Naive thymus-derived CD4-positive, alpha-beta T cell (primary cell): ENCODE measurements around the gene ZGLP1. TPM values are rescaled to one million over a fixed set of nuclear protein-coding genes. Genes with fewer than 3 reads are reported as not detected.
A peak's percentile ranks its signal among the peaks of the same experiment; 100 is the strongest.

Experiments used
- ATAC-seq: fragments of 150-1000 bp; cut with Tn5 transposase; 2 replicates; pipeline ENCODE4 v1.10.0; 2021; ENCODE audit warnings: mild to moderate bottlenecking, moderate library complexity
- CTCF ChIA-PET: fragments of 350-600 bp; sonication (Branson Sonifier 250); formaldehyde crosslinking; loops from one replicate; lab custom pipeline; 2021; ENCODE audit warnings: antibody characterized with exemption; lab: Charles Lee
- POLR2A ChIA-PET: fragments of 350-600 bp; sonication (Branson Sonifier 250); formaldehyde crosslinking; loops from one replicate; lab custom pipeline; 2021; ENCODE audit warnings: antibody characterized with exemption, inconsistent platforms; lab: Charles Lee
- DNase-seq, 9 donors: peaks; one replicate each; pipeline versions ENCODE4 v3.0.0 to v3.0.0-alpha.2; 2020 to 2022; ENCODE audit warnings: mixed read lengths in 1 of 9
- H3K27ac ChIP-seq: one replicate; pipeline ENCODE4 v1.7.0; 2013; ENCODE audit warnings: mild to moderate bottlenecking, low read depth, low read length, moderate library complexity
- H3K27me3 ChIP-seq, 2 donors: one replicate each; pipeline ENCODE4 v1.7.0; 2013; ENCODE audit warnings: low read length in 2 of 2, mild to moderate bottlenecking in 2 of 2, moderate library complexity in 2 of 2; ENCODE audit not compliant: control insufficient read depth in 2 of 2, insufficient read depth in 2 of 2
- H3K36me3 ChIP-seq, 3 experiments: 1 replicate in 2 of 3; 2 replicates in 1 of 3; pipeline ENCODE4 v1.7.0; 2013; ENCODE audit warnings: low read length in 3 of 3, mild to moderate bottlenecking in 3 of 3, moderate library complexity in 1 of 3; ENCODE audit not compliant: insufficient read depth in 3 of 3, control insufficient read depth in 2 of 3
- H3K4me1 ChIP-seq, 2 donors: one replicate each; pipeline ENCODE4 v1.7.0; 2013; ENCODE audit warnings: low read length in 2 of 2, mild to moderate bottlenecking in 2 of 2, moderate library complexity in 1 of 2; ENCODE audit not compliant: control insufficient read depth in 2 of 2, insufficient read depth in 2 of 2
- H3K4me3 ChIP-seq: 2 replicates; pipeline ENCODE4 v1.7.0; 2013; ENCODE audit warnings: mild to moderate bottlenecking, low read length
- H3K9me3 ChIP-seq, 3 experiments: 1 replicate in 2 of 3; 2 replicates in 1 of 3; pipeline ENCODE4 v1.7.0; 2013; ENCODE audit warnings: low read length in 3 of 3; ENCODE audit not compliant: control insufficient read depth in 2 of 3
- H3K27ac Mint-ChIP-seq, 9 donors: one replicate each; pipeline ENCODE4 v1.8.0; 2020 to 2022; ENCODE audit warnings: mixed read lengths in 9 of 9, mild to moderate bottlenecking in 8 of 9, moderate library complexity in 5 of 9, inconsistent platforms in 2 of 9
- H3K27me3 Mint-ChIP-seq, 5 donors: one replicate each; pipeline ENCODE4 v1.8.0; 2021 to 2022; ENCODE audit warnings: mixed read lengths in 5 of 5, mild to moderate bottlenecking in 1 of 5
- H3K36me3 Mint-ChIP-seq, 5 donors: one replicate each; pipeline ENCODE4 v1.8.0; 2020 to 2022; ENCODE audit warnings: mixed read lengths in 5 of 5, mild to moderate bottlenecking in 3 of 5, inconsistent platforms in 1 of 5
- H3K4me1 Mint-ChIP-seq, 7 donors: one replicate each; pipeline ENCODE4 v1.8.0; 2020 to 2022; ENCODE audit warnings: mixed read lengths in 7 of 7, mild to moderate bottlenecking in 3 of 7, inconsistent platforms in 1 of 7
- H3K4me3 Mint-ChIP-seq, 10 donors: one replicate each; pipeline ENCODE4 v1.8.0; 2020 to 2022; ENCODE audit warnings: mild to moderate bottlenecking in 10 of 10, mixed read lengths in 10 of 10, moderate library complexity in 6 of 10, inconsistent platforms in 2 of 10
- H3K9me3 Mint-ChIP-seq, 11 donors: one replicate each; pipeline ENCODE4 v1.8.0; 2020 to 2022; ENCODE audit warnings: mixed read lengths in 11 of 11, mild to moderate bottlenecking in 4 of 11, inconsistent platforms in 1 of 11, moderate library complexity in 1 of 11
- intact Hi-C, 2 donors: fragments of 100-400 bp; cut with micrococcal nuclease; formaldehyde crosslinking; loops; one replicate each; pipeline ENCODE4 v1.15.1; 2023
- polyA plus RNA-seq, 2 donors: library from polyadenylated mRNA; unstranded; fragments of 300-500 nt; fragmentation: Illumina TruSeq; gene quantifications; one replicate each; pipeline ENCODE4 v1.2.3, GENCODE V29; 2021
- total RNA-seq, 6 experiments: library from RNA in 5 of 6; stranded (reverse) in 5 of 6; gene quantifications; 1 replicate in 5 of 6; 2 replicates in 1 of 6; pipeline ENCODE4 v1.2.3 and lab custom pipeline; 2021 to 2026

Gene ZGLP1
- total and polyA plus RNA-seq, 7 experiments from 2014 or later = 0.22 to 11.4 (median 5.7) TPM; not detected in 1

- H3K36me3 ChIP-seq = peaks cover 0 to 17% (median 0%) of the 10 kb centered on the region in 3 experiments
- peaks cover 8 to 50% (median 28%) of the 10 kb centered on the region in 7 donors for H3K4me1 Mint-ChIP-seq
- DNase-seq (no peak), ATAC-seq (no peak)
- H3K27me3 ChIP-seq = no peaks in the 10 kb centered on the region
- no peaks in the 10 kb centered on the region for H3K27me3 Mint-ChIP-seq
- H3K9me3 ChIP-seq = no peaks in the 10 kb centered on the region
- peak overlapping the region in 4 of 9 donors; percentile 38 to 50 (median 44) for H3K27ac Mint-ChIP-seq
- no peaks in the 10 kb centered on the region for H3K9me3 Mint-ChIP-seq
- ChIA-PET POLR2A (interaction anchor here (1.1 kb wide), 1 partner anchor 13 kb away, joined by 3 read pairs; no protein-coding TSS in a partner anchor), CTCF (interaction anchor here (1.1 to 1.5 kb wide), 2 partner anchors 114 to 116 kb away, joined by 4 to 15 read pairs; no protein-coding TSS in a partner anchor)
- no peak overlapping the region for H3K27ac ChIP-seq
- H3K4me1 ChIP-seq = peaks cover 6 to 13% of the 10 kb centered on the region in 2 donors
- H3K36me3 Mint-ChIP-seq = peaks cover 0 to 18% (median 12%) of the 10 kb centered on the region in 5 donors
- H3K4me3 ChIP-seq = no peak overlapping the region
- intact Hi-C loops = loop anchor here (5.0 kb wide), 2 partner anchors 58 to 293 kb away; partner anchors contain the start of genes CDKN2D (in 1 of the 2), KRI1 (in 1 of the 2) and RAVER1 (in 1 of the 2)
- H3K4me3 Mint-ChIP-seq = peak overlapping the region in 1 of 10 donors; percentile 45
These were observed 35.0 kb downstream of the ZGLP1 start for GRCh38 chr19:10274589-10274988.

- intact Hi-C loops = loop anchor here (1.0 to 5.0 kb wide), 4 partner anchors 18 to 296 kb away; partner anchors contain the start of genes TYK2 (in 2 of the 2), CDKN2D (in 1 of the 2), ICAM5 (in 1 of the 2) and KRI1 (in 1 of the 2)
- Histone ChIP-seq H3K4me3 (peak overlapping the region; percentile 78), H3K9me3 (no peaks in the 10 kb centered on the region), H3K27ac (peak overlapping the region; percentile 75), H3K4me1 (peaks cover 7 to 13% of the 10 kb centered on the region in 2 donors), H3K27me3 (no peaks in the 10 kb centered on the region), H3K36me3 (peaks cover 0 to 9% (median 0%) of the 10 kb centered on the region in 3 experiments)
- ChIA-PET POLR2A (interaction anchor here (0.6 to 3.5 kb wide), 17 partner anchors 15 to 380 kb away, joined by 3 to 31 read pairs (median 4); partner anchors contain the start of genes FDX2, ICAM4, ICAM5 and MRPL4), CTCF (interaction anchor here (0.6 to 6.4 kb wide), 16 partner anchors 9 to 341 kb away, joined by 3 to 146 read pairs (median 5); partner anchors contain the start of genes ICAM4 and TYK2)
- ATAC-seq = peak; percentile 41
- Mint-ChIP-seq H3K27me3 (no peaks in the 10 kb centered on the region), H3K9me3 (no peaks in the 10 kb centered on the region), H3K27ac (peak overlapping the region; percentile 59 to 96 (median 86)), H3K4me3 (peak overlapping the region; percentile 80 to 88 (median 86)), H3K36me3 (peaks cover 0 to 14% (median 3%) of the 10 kb centered on the region in 5 donors), H3K4me1 (peaks cover 8 to 47% (median 23%) of the 10 kb centered on the region in 7 donors)
- peak in 1 of 9 donors; percentile 12 for DNase-seq
These were observed 38.0 kb downstream of the ZGLP1 start for GRCh38 chr19:10271543-10272086.

GRCh38 chr19:10270616-10271394 is 38.8 kb downstream of the ZGLP1 start, which contains the start of gene ICAM1:
TSS of gene ICAM1 (plus strand) at chr19:10271120. CDS start at chr19:10271160, 40 bp downstream.
- CTCF ChIA-PET = interaction anchor here (0.6 to 6.4 kb wide), 24 partner anchors 8 to 1115 kb away, joined by 3 to 146 read pairs (median 5); partner anchors contain the start of genes ICAM4 and TYK2
- H3K4me1 ChIP-seq = peaks cover 7 to 13% of the 10 kb centered on the region in 2 donors
- Mint-ChIP-seq H3K36me3 (peaks cover 0 to 14% (median 3%) of the 10 kb centered on the region in 5 donors), H3K4me3 (peak within 1 kb of the TSS; percentile 80 to 88 (median 86)), H3K4me1 (peaks cover 8 to 47% (median 23%) of the 10 kb centered on the region in 7 donors), H3K27me3 (no peaks in the 10 kb centered on the region), H3K27ac (peak within 1 kb of the TSS; percentile 79 to 96 (median 88)), H3K9me3 (no peaks in the 10 kb centered on the region)
- no peaks in the 10 kb centered on the region for H3K9me3 ChIP-seq
- DNase-seq (peak; percentile 48 to 80 (median 56)), ATAC-seq (peak; percentile 71)
- H3K36me3 ChIP-seq = peaks cover 0 to 9% (median 0%) of the 10 kb centered on the region in 3 experiments
- H3K4me3 ChIP-seq = peak within 1 kb of the TSS; percentile 78
- H3K27me3 ChIP-seq = no peaks in the 10 kb centered on the region
- POLR2A ChIA-PET = interaction anchor here (0.6 to 3.5 kb wide), 19 partner anchors 15 to 381 kb away, joined by 3 to 31 read pairs (median 4); partner anchors contain the start of genes FDX2, ICAM4, ICAM5 and MRPL4
- intact Hi-C loops = loop anchor here (1.0 to 5.0 kb wide), 4 partner anchors 18 to 296 kb away; partner anchors contain the start of genes ICAM5 (in 2 of the 2), TYK2 (in 2 of the 2), CDKN2D (in 1 of the 2) and KRI1 (in 1 of the 2)
- H3K27ac ChIP-seq = peak within 1 kb of the TSS; percentile 75

- Histone ChIP-seq H3K4me1 (peaks cover 7 to 13% of the 10 kb centered on the region in 2 donors), H3K36me3 (peaks cover 0 to 7% (median 0%) of the 10 kb centered on the region in 3 experiments), H3K27ac (peak overlapping the region; percentile 75), H3K9me3 (no peaks in the 10 kb centered on the region), H3K4me3 (peak overlapping the region; percentile 78), H3K27me3 (no peaks in the 10 kb centered on the region)
- ChIA-PET POLR2A (interaction anchor here (0.7 to 3.5 kb wide), 11 partner anchors 16 to 128 kb away, joined by 3 to 31 read pairs (median 6); partner anchors contain the start of genes ICAM4, ICAM5, MRPL4 and RAVER1), CTCF (interaction anchor here (0.5 to 6.4 kb wide), 21 partner anchors 8 to 1116 kb away, joined by 3 to 146 read pairs (median 6); partner anchors contain the start of genes ICAM4 and TYK2)
- ATAC-seq (peak; percentile 76), DNase-seq (peak in 5 of 9 donors; percentile 28 to 86 (median 39))
- intact Hi-C loops = loop anchor here (1.0 to 5.0 kb wide), 4 partner anchors 19 to 297 kb away; partner anchors contain the start of genes TYK2 (in 2 of the 2), CDKN2D (in 1 of the 2), ICAM5 (in 1 of the 2) and KRI1 (in 1 of the 2)
- Mint-ChIP-seq H3K4me3 (peak overlapping the region; percentile 80 to 88 (median 86)), H3K36me3 (peaks cover 0 to 11% (median 3%) of the 10 kb centered on the region in 5 donors), H3K27ac (peak overlapping the region; percentile 79 to 96 (median 88)), H3K27me3 (no peaks in the 10 kb centered on the region), H3K9me3 (no peaks in the 10 kb centered on the region), H3K4me1 (peaks cover 8 to 44% (median 23%) of the 10 kb centered on the region in 7 donors)
These were observed 39.4 kb downstream of the ZGLP1 start for GRCh38 chr19:10270180-10270615.

- POLR2A ChIA-PET = interaction anchor here (1.3 to 3.5 kb wide), 8 partner anchors 18 to 123 kb away, joined by 4 to 31 read pairs (median 6); partner anchors contain the start of genes ICAM5, MRPL4 and TYK2
- H3K9me3 Mint-ChIP-seq = no peaks in the 10 kb centered on the region
- Histone ChIP-seq H3K4me1 (peaks cover 7 to 13% of the 10 kb centered on the region in 2 donors), H3K27me3 (no peaks in the 10 kb centered on the region), H3K27ac (peak overlapping the region; percentile 75), H3K9me3 (no peaks in the 10 kb centered on the region), H3K36me3 (peaks cover 0 to 1% (median 0%) of the 10 kb centered on the region in 3 experiments), H3K4me3 (peak overlapping the region; percentile 78)
- peak overlapping the region; percentile 79 to 96 (median 88) for H3K27ac Mint-ChIP-seq
- CTCF ChIA-PET = interaction anchor here (0.5 to 6.4 kb wide), 23 partner anchors 9 to 1692 kb away, joined by 3 to 146 read pairs (median 4); partner anchors contain the start of genes FDX2, ICAM4, MYO1F and TYK2
- H3K4me3 Mint-ChIP-seq = peak overlapping the region; percentile 80 to 88 (median 86)
- peak; percentile 69 to 92 (median 85) for DNase-seq
- H3K4me1 Mint-ChIP-seq = peaks cover 8 to 39% (median 23%) of the 10 kb centered on the region in 7 donors
- H3K36me3 Mint-ChIP-seq = peaks cover 0 to 6% (median 3%) of the 10 kb centered on the region in 5 donors
- ATAC-seq = peak; percentile 68
- intact Hi-C loops = loop anchor here (1.0 to 5.0 kb wide), 9 partner anchors 10 to 298 kb away; partner anchors contain the start of genes RAVER1 (in 2 of the 2), TYK2 (in 2 of the 2), CDKN2D (in 1 of the 2) and ICAM3 (in 1 of the 2)
- H3K27me3 Mint-ChIP-seq = no peaks in the 10 kb centered on the region
These were observed 40.1 kb downstream of the ZGLP1 start for GRCh38 chr19:10269333-10270179.
